Lung (tissue), 12 donors: ENCODE results near the gene ZNF669. TPM values are rescaled to one million over a fixed set of nuclear protein-coding genes. Genes with fewer than 3 reads are reported as not detected.

ENCODE experiments used
- ATAC-seq: fragments of 200-7000 bp; cut with Tn5 transposase; one replicate; pipeline ENCODE4 v1.9.1; 2020; ENCODE audit warnings: moderate number of reproducible peaks; ENCODE audit not compliant: insufficient read depth, low FRiP score
- DNase-seq, 3 donors: peaks; one replicate each; pipeline ENCODE4 v3.0.0-alpha.2; 2013 to 2017
- H3K27ac ChIP-seq, 2 donors: one replicate each; pipeline ENCODE4 v1.5.1; 2013; ENCODE audit warnings: mild to moderate bottlenecking in 2 of 2, moderate library complexity in 2 of 2, control low read depth in 1 of 2, inconsistent platforms in 1 of 2, low read depth in 1 of 2, low read length in 1 of 2
- H3K27me3 ChIP-seq, 3 donors: one replicate each; pipeline ENCODE4 v1.5.1; 2013; ENCODE audit warnings: low read length in 2 of 3; ENCODE audit not compliant: control insufficient read depth in 3 of 3, insufficient read depth in 3 of 3
- H3K36me3 ChIP-seq, 4 donors: one replicate each; pipeline ENCODE4 v1.5.1; 2013; ENCODE audit warnings: low read length in 4 of 4, mild to moderate bottlenecking in 1 of 4, moderate library complexity in 1 of 4; ENCODE audit not compliant: control insufficient read depth in 4 of 4, insufficient read depth in 4 of 4
- H3K4me1 ChIP-seq, 5 donors: one replicate each; pipeline ENCODE4 v1.5.1; 2013; ENCODE audit warnings: low read length in 5 of 5, mild to moderate bottlenecking in 2 of 5, moderate library complexity in 1 of 5; ENCODE audit not compliant: control insufficient read depth in 5 of 5, insufficient read depth in 5 of 5
- H3K4me3 ChIP-seq: one replicate; pipeline ENCODE4 v1.5.1; 2013; ENCODE audit warnings: mild to moderate bottlenecking, control low read depth, moderate library complexity
- H3K9ac ChIP-seq, 2 donors: one replicate each; pipeline ENCODE4 v1.5.1; 2013; ENCODE audit warnings: low read length in 2 of 2, control low read depth in 1 of 2; ENCODE audit not compliant: insufficient read depth in 1 of 2
- H3K9me3 ChIP-seq, 4 donors: one replicate each; pipeline ENCODE4 v1.5.1; 2013; ENCODE audit warnings: low read length in 3 of 4, mild to moderate bottlenecking in 1 of 4, moderate library complexity in 1 of 4; ENCODE audit not compliant: control insufficient read depth in 4 of 4, insufficient read depth in 3 of 4
- CTCF ChIP-seq: IDR thresholded peaks from 2 replicates; pipeline ENCODE4 v1.5.1; 2012; ENCODE audit warnings: mild to moderate bottlenecking; ENCODE audit errors: control extremely low read depth, extremely low read depth
- WGBS, 2 donors: extraction: QIAGEN DNeasy Blood & Tissue Kit; methylation state at CpG; one replicate each; pipeline ENCODE4 v1.1.7; 2013; 5-methylcytosine and 5-hydroxymethylcytosine counted together
- polyA plus RNA-seq, 2 donors: library from polyadenylated mRNA; stranded (reverse); fragments of 200-250 nt; gene quantifications; one replicate each; pipeline ENCODE4 v1.2.1, GENCODE V29; 2013
- total RNA-seq, 2 donors: library from RNA; depleted of rRNA in 1 of 2; stranded (reverse); fragments of >200 nt in 1 of 2; gene quantifications; one replicate each; pipeline ENCODE4 v1.2.1, GENCODE V29; 2014 to 2021
- donor health status: control.
- donor health status: control.
- donor health status: Bipolar disorder and iron deficiency.
- donor health status: healthy.
- donor health status: DM: yes; HTN: yes; CAD: no.

Gene ZNF669
- total and polyA plus RNA-seq, 4 donors: 4.5 to 7.5 (median 5.6) TPM

DNA sequence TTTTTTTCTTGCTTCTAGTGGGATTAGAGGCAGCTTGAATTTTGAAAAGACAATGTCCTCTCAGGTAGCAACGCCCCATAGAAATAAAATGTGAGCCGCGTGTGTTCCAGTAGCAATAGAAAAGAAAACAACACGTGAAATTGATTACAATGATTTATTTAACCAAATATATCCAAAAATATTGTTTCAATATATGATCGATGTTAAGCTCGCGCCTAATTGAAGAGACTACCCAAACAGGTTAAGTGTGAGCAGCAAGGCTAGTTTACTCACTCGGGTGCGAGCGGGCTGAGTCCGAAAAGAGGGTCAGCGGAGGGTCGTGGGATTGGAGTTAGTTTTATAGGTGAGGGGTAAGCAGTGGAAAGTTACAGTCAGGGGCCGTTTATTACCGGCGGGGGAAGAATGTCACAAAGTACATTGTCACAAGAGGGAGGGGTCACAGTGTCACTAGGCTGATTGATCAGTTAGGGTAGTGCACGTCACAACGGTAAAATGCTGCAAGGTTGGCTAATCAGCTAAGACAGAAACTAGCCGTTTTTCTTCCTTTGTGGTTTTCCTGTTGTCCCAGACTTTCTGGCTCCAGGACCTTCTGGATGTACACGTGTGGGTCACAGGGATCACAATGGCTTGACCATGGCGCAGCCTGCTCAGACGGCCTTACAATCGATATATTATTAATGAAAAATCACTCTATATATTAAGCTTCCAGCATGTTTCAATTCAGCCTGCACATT lies 24.8 kb downstream of the ZNF669 start:
- TF ChIP-seq CTCF: no peak
- peak in 1 of 3 donors; percentile 2 for DNase-seq
- no peak overlapping the region for H3K27ac ChIP-seq
- 33 to 41% methylated on average over 23 of the region's 23 CpGs for WGBS, 2 donors
- ATAC-seq: no peak
- no peaks in the 10 kb centered on the region for H3K27me3 ChIP-seq
- peaks cover 0 to 5% (median 3%) of the 10 kb centered on the region in 5 donors for H3K4me1 ChIP-seq
- no peak overlapping the region for H3K4me3 ChIP-seq
- no peaks in the 10 kb centered on the region for H3K36me3 ChIP-seq
- peaks cover 0 to 2% (median under 1%) of the 10 kb centered on the region in 4 donors for H3K9me3 ChIP-seq
- peak overlapping the region in 1 of 2 donors; percentile 87 for H3K9ac ChIP-seq

GRCh38 chr1:247078258-247079140 lies 25.7 kb downstream of the ZNF669 start, which contains the start of gene ZNF670:
Gene ZNF670 (minus strand): TSS chr1:247078811. CDS start chr1:247078596, 215 bp downstream.
- DNase-seq (peak; percentile 94 to 97 (median 97)), ATAC-seq (peak; percentile 100)
- Histone ChIP-seq H3K4me1 (peaks cover 0 to 5% (median 3%) of the 10 kb centered on the region in 5 donors), H3K9me3 (peaks cover 0 to 3% (median under 1%) of the 10 kb centered on the region in 4 donors), H3K27me3 (no peaks in the 10 kb centered on the region), H3K4me3 (peak within 1 kb of the TSS; percentile 70), H3K27ac (peak within 1 kb of the TSS; percentile 83), H3K36me3 (no peaks in the 10 kb centered on the region), H3K9ac (peak within 1 kb of the TSS; percentile 87 to 91)
- TF ChIP-seq CTCF: peak; percentile 5
- 0 to 1% methylated on average over 53 to 57 of the region's 57 CpGs for whole genome bisulfite sequencing, 2 donors

DNA sequence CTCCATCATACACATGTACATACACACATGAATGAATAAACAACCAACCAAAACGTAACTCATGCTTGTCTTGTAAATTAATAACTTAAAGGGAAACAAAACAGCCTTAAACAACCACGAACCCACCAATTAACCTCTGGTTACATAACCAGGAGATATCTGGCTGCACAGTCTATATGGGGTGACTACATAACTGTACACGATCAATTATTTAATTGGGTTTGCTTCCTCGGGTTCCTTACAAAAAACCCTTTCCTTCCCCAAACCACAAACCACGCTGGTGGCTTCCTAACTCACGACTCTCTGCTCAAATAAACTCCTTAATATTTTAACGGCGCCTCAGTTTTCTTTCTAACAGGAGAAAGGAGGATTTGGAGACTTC lies 26.3 kb downstream of the ZNF669 start:
- Histone ChIP-seq H3K4me3 (peak overlapping the region; percentile 70), H3K27me3 (no peaks in the 10 kb centered on the region), H3K9ac (peak overlapping the region; percentile 87 to 91), H3K27ac (peak overlapping the region; percentile 83), H3K36me3 (no peaks in the 10 kb centered on the region), H3K9me3 (peaks cover 0 to 3% (median under 1%) of the 10 kb centered on the region in 4 donors), H3K4me1 (peaks cover 0 to 5% (median 3%) of the 10 kb centered on the region in 5 donors)
- DNase-seq (peak in 2 of 3 donors; percentile 20 to 27), ATAC-seq (no peak)
- TF ChIP-seq CTCF: no peak
- 0 to 1% methylated on average over 8 of the region's 8 CpGs for WGBS, 2 donors
